HepG2 (cell line): Measurements from ENCODE around the gene UNC13D.

Experiments
- HDAC1 ChIP-seq: sonication (generic); formaldehyde crosslinking; IDR thresholded peaks from 2 replicates; pipeline ENCODE4 v1.5.1; 2020; ENCODE audit warnings: mild to moderate bottlenecking, missing genetic modification reagents
- SKI ChIP-seq: fragments of 450-650 bp; IDR thresholded peaks from one replicate; pipeline ENCODE4 v1.6.1; 2018; ENCODE audit warnings: mild to moderate bottlenecking; ENCODE audit not compliant: partially characterized antibody
- SP4 ChIP-seq: sonication (generic); formaldehyde crosslinking; IDR thresholded peaks from 2 replicates; pipeline ENCODE4 v1.8.1; 2023; ENCODE audit warnings: mild to moderate bottlenecking, missing genetic modification reagents
- YY1 ChIP-seq: IDR thresholded peaks from 2 replicates; pipeline ENCODE4 v1.6.1; 2011; ENCODE audit warnings: low read length, low read depth, moderate library complexity, mild to moderate bottlenecking; ENCODE audit not compliant: insufficient read depth, insufficient replicate concordance
- TF ChIP-seq, protein P1 (sequence below): sonication (generic); formaldehyde crosslinking; IDR thresholded peaks from 2 replicates; pipeline ENCODE4 v1.8.1; 2023; ENCODE audit warnings: mild to moderate bottlenecking, inconsistent platforms, moderate library complexity, missing genetic modification reagents, borderline replicate concordance

- TF ChIP-seq YY1 (no peak), HDAC1 (no peak), SP4 (no peak), SKI (no peak)
- TF ChIP-seq, protein P1, sequence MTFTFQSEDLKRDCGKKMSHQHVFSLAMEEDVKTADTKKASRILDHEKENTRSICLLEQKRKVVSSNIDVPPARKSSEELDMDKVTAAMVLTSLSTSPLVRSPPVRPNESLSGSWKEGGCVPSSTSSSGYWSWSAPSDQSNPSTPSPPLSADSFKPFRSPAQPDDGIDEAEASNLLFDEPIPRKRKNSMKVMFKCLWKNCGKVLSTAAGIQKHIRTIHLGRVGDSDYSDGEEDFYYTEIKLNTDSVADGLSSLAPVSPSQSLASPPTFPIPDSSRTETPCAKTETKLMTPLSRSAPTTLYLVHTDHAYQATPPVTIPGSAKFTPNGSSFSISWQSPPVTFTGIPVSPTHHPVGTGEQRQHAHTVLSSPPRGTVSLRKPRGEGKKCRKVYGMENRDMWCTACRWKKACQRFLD (CRISPR knock-in tag), result no peak
These were observed 27.5 kb downstream of the UNC13D start for GRCh38 chr17:75816693-75817092.
